Neural cell (in vitro differentiated cells): ENCODE data around the gene TSPAN7. TPM values are rescaled to one million over a fixed set of nuclear protein-coding genes. Genes with fewer than 3 reads are reported as not detected.

ENCODE experiments used
- H2AFZ ChIP-seq: fragments of 200-600, 300-800 bp; sonication (generic), shearing (Covaris generic); 2 replicates; pipeline ENCODE4 v1.6.0; 2014; ENCODE audit warnings: low read depth, mild to moderate bottlenecking, antibody characterized with exemption, low read length, moderate library complexity
- H3F3A ChIP-seq: fragments of 200-600 bp; shearing (Covaris generic); 2 replicates; pipeline ENCODE4 v1.6.1; 2016; ENCODE audit warnings: mild to moderate bottlenecking, moderate library complexity, mixed read lengths, antibody characterized with exemption, low read length; ENCODE audit not compliant: insufficient read depth, poor library complexity, severe bottlenecking
- H3K27ac ChIP-seq: fragments of 200-600, 300-800 bp; sonication (generic), shearing (Covaris generic); 2 replicates; pipeline ENCODE4 v1.5.1; 2014; ENCODE audit warnings: mild to moderate bottlenecking, low read length, moderate library complexity
- H3K27me3 ChIP-seq: fragments of 300-800, 200-600 bp; sonication (generic), shearing (Covaris generic); 2 replicates; pipeline ENCODE4 v1.6.0; 2014; ENCODE audit warnings: mild to moderate bottlenecking, low read depth, low read length, moderate library complexity; ENCODE audit not compliant: insufficient read depth
- H3K36me3 ChIP-seq: fragments of 300-800, 200-600 bp; sonication (generic), shearing (Covaris generic); 2 replicates; pipeline ENCODE4 v1.5.1; 2014; ENCODE audit warnings: mild to moderate bottlenecking, antibody characterized with exemption, low read length, moderate library complexity; ENCODE audit not compliant: insufficient read depth
- H3K4me2 ChIP-seq: fragments of 300-800, 200-600 bp; sonication (generic), shearing (Covaris generic); 2 replicates; pipeline ENCODE4 v1.6.0; 2014; ENCODE audit warnings: mild to moderate bottlenecking, low read length
- H3K4me3 ChIP-seq: fragments of 300-800, 200-600 bp; sonication (generic), shearing (Covaris generic); 2 replicates; pipeline ENCODE4 v1.5.1; 2014; ENCODE audit warnings: mild to moderate bottlenecking, low read length, moderate library complexity
- H3K79me2 ChIP-seq: fragments of 200-600 bp; shearing (Covaris generic); replicated peaks from 2 replicates; pipeline ENCODE4 v1.6.0; 2014; ENCODE audit warnings: mild to moderate bottlenecking, low read length, moderate library complexity; ENCODE audit not compliant: insufficient read depth
- H3K9ac ChIP-seq: fragments of 300-800, 200-600 bp; sonication (generic), shearing (Covaris generic); 2 replicates; pipeline ENCODE4 v1.6.1; 2016; ENCODE audit warnings: mild to moderate bottlenecking, low read length, mixed read lengths
- H3K9me2 ChIP-seq: fragments of 200-600 bp; shearing (Covaris generic); 2 replicates; pipeline ENCODE4 v1.6.1; 2016; ENCODE audit warnings: mild to moderate bottlenecking, low read length, mixed read lengths; ENCODE audit not compliant: insufficient read depth
- H3K9me3 ChIP-seq: fragments of 200-600, 300-800 bp; sonication (generic), shearing (Covaris generic); 2 replicates; pipeline ENCODE4 v1.6.1; 2016; ENCODE audit warnings: mild to moderate bottlenecking, mixed run types, low read length, moderate library complexity, mixed read lengths
- H4K20me1 ChIP-seq: fragments of 200-600 bp; shearing (Covaris generic); 2 replicates; pipeline ENCODE4 v1.6.1; 2016; ENCODE audit warnings: mild to moderate bottlenecking, mixed run types; ENCODE audit not compliant: insufficient read depth
- EP300 ChIP-seq: fragments of 450-650 bp; conservative IDR thresholded peaks from 2 replicates; pipeline ENCODE4 v1.6.1; 2014; ENCODE audit warnings: antibody characterized with exemption, mild to moderate bottlenecking, moderate library complexity; ENCODE audit not compliant: poor library complexity, severe bottlenecking
- EZH2 ChIP-seq: fragments of 200-600, 300-800 bp; shearing (Covaris generic), sonication (generic); IDR thresholded peaks from 2 replicates; pipeline ENCODE4 v1.6.1; 2014; ENCODE audit warnings: antibody characterized with exemption, low read length, borderline replicate concordance, mild to moderate bottlenecking; ENCODE audit not compliant: insufficient read depth, poor library complexity, severe bottlenecking
- MXI1 ChIP-seq: fragments of 450-650 bp; conservative IDR thresholded peaks from 2 replicates; pipeline ENCODE4 v1.6.1; 2014; ENCODE audit warnings: antibody characterized with exemption, mild to moderate bottlenecking; ENCODE audit not compliant: poor library complexity, severe bottlenecking
- POLR2AphosphoS5 ChIP-seq: IDR thresholded peaks from 2 replicates; pipeline ENCODE4 v1.6.1; 2012
- RAD21 ChIP-seq: fragments of 450-650 bp; conservative IDR thresholded peaks from 2 replicates; pipeline ENCODE4 v1.6.1; 2014; ENCODE audit warnings: antibody characterized with exemption, mild to moderate bottlenecking, moderate library complexity
- SMC3 ChIP-seq: fragments of 450-650 bp; conservative IDR thresholded peaks from 2 replicates; pipeline ENCODE4 v1.6.1; 2014; ENCODE audit warnings: antibody characterized with exemption, mild to moderate bottlenecking, moderate library complexity; ENCODE audit not compliant: poor library complexity
- TAF1 ChIP-seq: IDR thresholded peaks from 2 replicates; pipeline ENCODE4 v1.6.1; 2012; ENCODE audit warnings: low read depth
- polyA plus RNA-seq: library from polyadenylated mRNA; depleted of rRNA; stranded (reverse); fragments of >200 nt; gene quantifications from 2 replicates; pipeline ENCODE4 v1.2.3, GENCODE V29; 2014
- TF ChIP-seq, protein P1 (sequence below): fragments of 450-650 bp; IDR thresholded peaks from 2 replicates; pipeline ENCODE4 v1.5.1; 2014; ENCODE audit warnings: antibody characterized with exemption, mild to moderate bottlenecking, moderate library complexity; ENCODE audit not compliant: poor library complexity, severe bottlenecking
- TF ChIP-seq, protein P2 (sequence below): IDR thresholded peaks from 2 replicates; pipeline ENCODE4 v1.6.1; 2012; ENCODE audit warnings: borderline replicate concordance

TSPAN7 gene
- polyA plus RNA-seq, 1 donor from 2014 or later: 184 TPM

DNA sequence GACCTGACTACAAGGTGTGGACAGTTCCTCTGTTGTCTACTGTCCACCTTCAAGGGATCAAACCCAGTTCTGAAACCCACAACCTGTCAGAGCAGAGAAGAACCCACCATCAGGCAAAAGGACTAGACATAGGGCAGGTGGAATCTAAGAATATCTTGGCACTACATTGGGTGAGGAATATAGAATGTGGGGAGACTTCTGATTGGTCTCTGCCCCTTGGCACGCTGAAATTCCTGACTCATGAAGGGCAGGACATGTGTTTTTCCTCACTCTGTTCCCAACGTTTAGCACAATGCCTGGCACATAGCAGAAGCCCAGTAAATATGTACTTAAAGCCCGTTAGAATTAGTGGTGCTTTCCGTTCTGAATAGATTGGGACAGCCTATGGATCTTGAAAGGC is 59.3 kb downstream of the TSPAN7 start:
- no peak overlapping the region for H3K4me2 ChIP-seq
- no peak overlapping the region for H3K4me3 ChIP-seq
- H3K79me2 ChIP-seq: no peaks in the 10 kb centered on the region
- no peak overlapping the region for H2AFZ ChIP-seq
- no peak for TF ChIP-seq EP300
- TF ChIP-seq, protein P1, sequence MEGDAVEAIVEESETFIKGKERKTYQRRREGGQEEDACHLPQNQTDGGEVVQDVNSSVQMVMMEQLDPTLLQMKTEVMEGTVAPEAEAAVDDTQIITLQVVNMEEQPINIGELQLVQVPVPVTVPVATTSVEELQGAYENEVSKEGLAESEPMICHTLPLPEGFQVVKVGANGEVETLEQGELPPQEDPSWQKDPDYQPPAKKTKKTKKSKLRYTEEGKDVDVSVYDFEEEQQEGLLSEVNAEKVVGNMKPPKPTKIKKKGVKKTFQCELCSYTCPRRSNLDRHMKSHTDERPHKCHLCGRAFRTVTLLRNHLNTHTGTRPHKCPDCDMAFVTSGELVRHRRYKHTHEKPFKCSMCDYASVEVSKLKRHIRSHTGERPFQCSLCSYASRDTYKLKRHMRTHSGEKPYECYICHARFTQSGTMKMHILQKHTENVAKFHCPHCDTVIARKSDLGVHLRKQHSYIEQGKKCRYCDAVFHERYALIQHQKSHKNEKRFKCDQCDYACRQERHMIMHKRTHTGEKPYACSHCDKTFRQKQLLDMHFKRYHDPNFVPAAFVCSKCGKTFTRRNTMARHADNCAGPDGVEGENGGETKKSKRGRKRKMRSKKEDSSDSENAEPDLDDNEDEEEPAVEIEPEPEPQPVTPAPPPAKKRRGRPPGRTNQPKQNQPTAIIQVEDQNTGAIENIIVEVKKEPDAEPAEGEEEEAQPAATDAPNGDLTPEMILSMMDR: no peak
- no peak for TF ChIP-seq MXI1
- TF ChIP-seq EZH2: no peak
- TF ChIP-seq POLR2AphosphoS5: no peak
- TF ChIP-seq SMC3: no peak
- no peak for TF ChIP-seq TAF1
- no peak for TF ChIP-seq RAD21
- TF ChIP-seq, protein P2, sequence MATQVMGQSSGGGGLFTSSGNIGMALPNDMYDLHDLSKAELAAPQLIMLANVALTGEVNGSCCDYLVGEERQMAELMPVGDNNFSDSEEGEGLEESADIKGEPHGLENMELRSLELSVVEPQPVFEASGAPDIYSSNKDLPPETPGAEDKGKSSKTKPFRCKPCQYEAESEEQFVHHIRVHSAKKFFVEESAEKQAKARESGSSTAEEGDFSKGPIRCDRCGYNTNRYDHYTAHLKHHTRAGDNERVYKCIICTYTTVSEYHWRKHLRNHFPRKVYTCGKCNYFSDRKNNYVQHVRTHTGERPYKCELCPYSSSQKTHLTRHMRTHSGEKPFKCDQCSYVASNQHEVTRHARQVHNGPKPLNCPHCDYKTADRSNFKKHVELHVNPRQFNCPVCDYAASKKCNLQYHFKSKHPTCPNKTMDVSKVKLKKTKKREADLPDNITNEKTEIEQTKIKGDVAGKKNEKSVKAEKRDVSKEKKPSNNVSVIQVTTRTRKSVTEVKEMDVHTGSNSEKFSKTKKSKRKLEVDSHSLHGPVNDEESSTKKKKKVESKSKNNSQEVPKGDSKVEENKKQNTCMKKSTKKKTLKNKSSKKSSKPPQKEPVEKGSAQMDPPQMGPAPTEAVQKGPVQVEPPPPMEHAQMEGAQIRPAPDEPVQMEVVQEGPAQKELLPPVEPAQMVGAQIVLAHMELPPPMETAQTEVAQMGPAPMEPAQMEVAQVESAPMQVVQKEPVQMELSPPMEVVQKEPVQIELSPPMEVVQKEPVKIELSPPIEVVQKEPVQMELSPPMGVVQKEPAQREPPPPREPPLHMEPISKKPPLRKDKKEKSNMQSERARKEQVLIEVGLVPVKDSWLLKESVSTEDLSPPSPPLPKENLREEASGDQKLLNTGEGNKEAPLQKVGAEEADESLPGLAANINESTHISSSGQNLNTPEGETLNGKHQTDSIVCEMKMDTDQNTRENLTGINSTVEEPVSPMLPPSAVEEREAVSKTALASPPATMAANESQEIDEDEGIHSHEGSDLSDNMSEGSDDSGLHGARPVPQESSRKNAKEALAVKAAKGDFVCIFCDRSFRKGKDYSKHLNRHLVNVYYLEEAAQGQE: no peak
- no peaks in the 10 kb centered on the region for H3K9me2 ChIP-seq
- H3K27ac ChIP-seq: no peak overlapping the region
- no peak overlapping the region for H3K9ac ChIP-seq
- no peaks in the 10 kb centered on the region for H3K9me3 ChIP-seq
- H4K20me1 ChIP-seq: no peaks in the 10 kb centered on the region
- no peaks in the 10 kb centered on the region for H3K27me3 ChIP-seq
- H3F3A ChIP-seq: no peaks in the 10 kb centered on the region
- no peaks in the 10 kb centered on the region for H3K36me3 ChIP-seq

DNA sequence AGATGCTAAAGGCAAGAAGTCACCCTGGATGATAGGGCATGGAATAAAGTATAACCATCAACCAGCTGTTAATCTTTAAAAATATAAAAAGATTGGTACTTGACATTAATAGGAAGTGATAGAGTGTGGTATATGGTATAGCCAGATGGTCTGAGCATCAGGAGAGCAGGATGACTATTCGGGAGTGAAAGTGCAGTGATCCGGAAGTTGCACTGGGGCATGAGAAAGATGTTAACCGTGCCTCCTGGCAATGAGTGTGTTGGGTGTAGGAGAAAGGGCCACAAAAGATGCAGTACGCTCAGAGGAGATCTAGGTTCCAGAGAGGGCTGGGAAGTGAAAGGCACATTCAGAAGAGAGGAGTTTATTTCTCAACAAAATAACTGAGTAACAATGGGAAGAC is 65.0 kb downstream of the TSPAN7 start:
- no peaks in the 10 kb centered on the region for H3K79me2 ChIP-seq
- no peak overlapping the region for H3K9ac ChIP-seq
- no peaks in the 10 kb centered on the region for H3K9me3 ChIP-seq
- H3K9me2 ChIP-seq: no peaks in the 10 kb centered on the region
- TF ChIP-seq MXI1 (no peak), TAF1 (no peak), RAD21 (no peak), EZH2 (no peak), SMC3 (no peak), EP300 (no peak), POLR2AphosphoS5 (no peak)
- TF ChIP-seq, protein P1: no peak
- TF ChIP-seq, protein P2: no peak
- H3F3A ChIP-seq: no peaks in the 10 kb centered on the region
- H3K4me3 ChIP-seq: no peak overlapping the region
- no peaks in the 10 kb centered on the region for H3K36me3 ChIP-seq
- H3K27ac ChIP-seq: no peak overlapping the region
- H2AFZ ChIP-seq: no peak overlapping the region
- no peak overlapping the region for H3K4me2 ChIP-seq
- H4K20me1 ChIP-seq: no peaks in the 10 kb centered on the region
- no peaks in the 10 kb centered on the region for H3K27me3 ChIP-seq
